ENCODE data around the gene ANXA11. TPM values are rescaled to one million over a fixed set of nuclear protein-coding genes. Genes with fewer than 3 reads are reported as not detected.

ANXA11 gene
- total RNA-seq, 2 donors from 2014 or later, result 68.2 to 71.9 TPM

DNA sequence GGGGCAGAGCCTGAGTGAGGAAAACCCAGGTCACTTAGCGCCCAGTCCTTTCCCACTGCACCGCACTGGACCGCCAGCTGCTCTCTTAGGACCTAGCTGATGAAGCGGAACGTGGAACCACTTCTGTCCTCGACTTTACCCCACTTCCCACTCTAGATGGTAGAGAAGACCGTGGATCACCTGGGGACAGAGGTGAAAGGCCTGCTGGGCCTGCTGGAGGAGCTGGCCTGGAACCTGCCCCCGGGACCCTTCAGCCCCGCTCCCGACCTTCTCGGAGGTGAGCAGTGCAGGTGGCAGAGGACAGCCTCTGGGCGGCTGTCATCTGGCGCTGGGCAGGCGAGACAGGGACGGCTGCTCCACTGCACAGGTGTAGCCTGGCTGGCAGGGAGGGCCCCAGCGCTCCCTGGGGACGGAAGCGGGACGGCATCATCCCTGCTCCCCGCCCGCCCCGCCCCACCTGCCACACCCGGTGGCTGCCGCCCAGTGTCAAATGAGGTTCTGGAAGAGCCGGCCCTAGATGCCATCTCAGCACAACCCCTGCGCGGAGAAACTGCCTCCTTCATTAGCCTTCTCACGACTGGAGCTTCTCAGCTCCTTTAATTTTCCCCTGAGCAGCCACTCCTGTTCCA lies 61.2 kb downstream of the ANXA11 start:
- intact Hi-C loops (cut with DNase I), result loop anchor here (5.0 kb wide), 1 partner anchor 78 kb away; no protein-coding TSS in a partner anchor
- H3K4me3 ChIP-seq, result no peak overlapping the region
- peaks cover 17% of the 10 kb centered on the region for H3K4me1 ChIP-seq
- no peaks in the 10 kb centered on the region for H3K9me3 ChIP-seq
- ATAC-seq, result peak; percentile 59
- H3K36me3 ChIP-seq (replicated peaks in 1 of 2; ENCODE audit: insufficient read depth in 1 of 2, low read depth in 2 of 2), result no peaks in the 10 kb centered on the region
- peaks cover 5 to 8% of the 10 kb centered on the region in 2 donors for H3K27me3 ChIP-seq
- DNase-seq, result peak; percentile 41 to 55 (median 46)
- 1 to 13% methylated on average over 11 to 28 of the region's 28 CpGs for WGBS, 2 donors
- TF ChIP-seq, protein P1, sequence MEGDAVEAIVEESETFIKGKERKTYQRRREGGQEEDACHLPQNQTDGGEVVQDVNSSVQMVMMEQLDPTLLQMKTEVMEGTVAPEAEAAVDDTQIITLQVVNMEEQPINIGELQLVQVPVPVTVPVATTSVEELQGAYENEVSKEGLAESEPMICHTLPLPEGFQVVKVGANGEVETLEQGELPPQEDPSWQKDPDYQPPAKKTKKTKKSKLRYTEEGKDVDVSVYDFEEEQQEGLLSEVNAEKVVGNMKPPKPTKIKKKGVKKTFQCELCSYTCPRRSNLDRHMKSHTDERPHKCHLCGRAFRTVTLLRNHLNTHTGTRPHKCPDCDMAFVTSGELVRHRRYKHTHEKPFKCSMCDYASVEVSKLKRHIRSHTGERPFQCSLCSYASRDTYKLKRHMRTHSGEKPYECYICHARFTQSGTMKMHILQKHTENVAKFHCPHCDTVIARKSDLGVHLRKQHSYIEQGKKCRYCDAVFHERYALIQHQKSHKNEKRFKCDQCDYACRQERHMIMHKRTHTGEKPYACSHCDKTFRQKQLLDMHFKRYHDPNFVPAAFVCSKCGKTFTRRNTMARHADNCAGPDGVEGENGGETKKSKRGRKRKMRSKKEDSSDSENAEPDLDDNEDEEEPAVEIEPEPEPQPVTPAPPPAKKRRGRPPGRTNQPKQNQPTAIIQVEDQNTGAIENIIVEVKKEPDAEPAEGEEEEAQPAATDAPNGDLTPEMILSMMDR (IDR thresholded peaks at IDR 0.05), result no peak
- no peak for TF ChIP-seq POLR2A (IDR thresholded peaks at IDR 0.05)
- H3K27ac ChIP-seq, result peak overlapping the region in 1 of 4 donors; percentile 37

DNA sequence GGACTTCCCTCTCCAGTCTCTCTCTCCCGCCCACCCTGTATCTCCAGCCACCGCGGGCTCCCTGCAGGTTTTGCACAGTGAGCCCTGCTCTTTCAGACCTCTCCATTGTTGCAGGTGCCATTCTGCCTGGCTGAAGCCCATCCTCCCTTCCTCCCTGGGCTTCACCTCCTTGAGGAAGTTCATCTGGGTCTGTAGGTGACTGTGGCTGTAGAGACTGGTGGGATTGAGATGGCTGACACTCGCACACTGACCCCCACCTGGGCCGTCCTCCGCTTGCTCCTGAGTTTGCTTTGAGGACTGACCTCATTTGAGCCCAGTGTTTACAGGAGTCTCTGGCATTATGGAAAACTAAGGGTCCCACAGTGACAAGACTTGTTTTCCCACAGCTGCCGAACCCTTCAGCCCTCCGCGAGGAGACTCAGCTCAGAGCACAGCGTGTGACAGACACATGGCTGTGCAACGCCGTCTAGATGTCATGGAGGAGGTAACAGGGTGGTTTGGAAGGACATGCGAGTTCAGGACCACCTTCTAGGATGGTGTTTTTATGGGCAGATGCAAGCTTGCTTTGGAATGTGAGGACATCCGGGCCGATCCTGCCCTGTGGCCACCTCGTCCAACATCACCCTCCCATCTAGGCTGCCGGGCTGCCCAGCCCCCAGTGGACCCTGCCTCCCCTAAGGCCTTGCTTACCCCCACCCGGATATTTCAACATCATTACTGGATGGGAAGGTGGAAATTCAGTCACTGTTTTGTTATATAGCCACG lies 63.5 kb downstream of the ANXA11 start:
- Histone ChIP-seq H3K4me1 (peaks cover 17% of the 10 kb centered on the region), H3K36me3 (replicated peaks in 1 of 2; ENCODE audit: insufficient read depth in 1 of 2, low read depth in 2 of 2) (no peaks in the 10 kb centered on the region), H3K9me3 (no peaks in the 10 kb centered on the region), H3K27ac (no peak overlapping the region), H3K4me3 (no peak overlapping the region), H3K27me3 (peaks cover 5 to 8% of the 10 kb centered on the region in 2 donors)
- DNase-seq (no peak), ATAC-seq (no peak)
- WGBS, 2 donors, result 26 to 30% methylated on average over 19 of the region's 19 CpGs
- intact Hi-C loops (cut with DNase I), result loop anchor here (5.0 kb wide), 1 partner anchor 80 kb away; no protein-coding TSS in a partner anchor
- TF ChIP-seq POLR2A (IDR thresholded peaks at IDR 0.05), result no peak
- TF ChIP-seq, protein P1 (IDR thresholded peaks at IDR 0.05), result no peak

DNA sequence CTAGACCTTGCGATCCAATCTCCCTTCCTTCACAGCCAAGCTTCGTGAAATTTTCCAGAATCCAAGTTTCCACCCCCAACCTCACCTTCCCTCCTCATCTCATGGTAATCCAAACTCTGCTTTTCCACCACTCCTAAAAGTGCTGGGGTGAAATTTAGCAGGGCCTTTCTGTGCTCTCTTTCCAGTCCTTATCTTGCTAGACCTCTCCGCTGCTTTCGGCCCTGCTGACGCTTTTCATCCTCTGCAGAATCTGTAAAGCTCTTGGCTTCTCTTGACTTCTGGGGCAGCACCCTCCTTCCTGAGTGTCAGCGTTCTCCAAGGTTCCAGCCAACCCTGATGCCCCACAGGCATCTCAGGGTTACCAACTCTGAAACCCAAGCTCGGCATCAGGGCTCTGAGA lies 65.1 kb downstream of the ANXA11 start:
- Histone ChIP-seq H3K9me3 (no peaks in the 10 kb centered on the region), H3K4me1 (peaks cover 17% of the 10 kb centered on the region), H3K27me3 (peaks cover 5 to 8% of the 10 kb centered on the region in 2 donors), H3K4me3 (no peak overlapping the region), H3K36me3 (replicated peaks in 1 of 2; ENCODE audit: insufficient read depth in 1 of 2, low read depth in 2 of 2) (no peaks in the 10 kb centered on the region), H3K27ac (no peak overlapping the region)
- no peak for DNase-seq
- ATAC-seq, result no peak
- TF ChIP-seq POLR2A (IDR thresholded peaks at IDR 0.05), result no peak
- TF ChIP-seq, protein P1 (IDR thresholded peaks at IDR 0.05), result no peak
- WGBS, 2 donors, result 72 to 74% methylated on average over 7 of the region's 7 CpGs
- intact Hi-C loops (cut with DNase I), result loop anchor here (5.0 kb wide), 1 partner anchor 82 kb away; no protein-coding TSS in a partner anchor

DNA sequence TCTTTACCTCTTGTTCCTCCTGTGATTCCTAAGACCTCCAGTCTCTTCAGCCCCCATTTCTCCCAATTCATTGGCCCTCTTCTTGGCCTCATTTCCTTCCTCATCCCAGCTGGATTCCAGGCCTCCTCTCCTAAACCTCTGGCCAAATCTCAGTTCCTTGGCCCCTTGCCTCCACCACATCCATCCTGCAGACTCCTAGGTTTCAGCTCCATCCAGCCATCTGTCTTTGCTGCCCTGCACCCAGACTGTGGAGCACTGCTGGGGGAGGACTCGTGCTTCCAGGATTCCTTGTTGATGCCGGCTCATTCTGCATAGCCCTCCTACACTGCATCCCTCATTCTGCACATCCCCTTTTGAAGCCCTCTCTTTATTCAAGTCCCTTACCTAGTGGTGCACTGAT lies 66.1 kb downstream of the ANXA11 start:
- WGBS, 2 donors, result 55 to 67% methylated on average over 2 of the region's 2 CpGs
- Histone ChIP-seq H3K4me3 (no peak overlapping the region), H3K27me3 (peaks cover 5 to 8% of the 10 kb centered on the region in 2 donors), H3K4me1 (peaks cover 9% of the 10 kb centered on the region), H3K36me3 (replicated peaks in 1 of 2; ENCODE audit: insufficient read depth in 1 of 2, low read depth in 2 of 2) (no peaks in the 10 kb centered on the region), H3K27ac (no peak overlapping the region), H3K9me3 (no peaks in the 10 kb centered on the region)
- ATAC-seq (no peak), DNase-seq (no peak)
- TF ChIP-seq POLR2A (IDR thresholded peaks at IDR 0.05), result no peak
- intact Hi-C loops (cut with DNase I), result no loop called here

DNA sequence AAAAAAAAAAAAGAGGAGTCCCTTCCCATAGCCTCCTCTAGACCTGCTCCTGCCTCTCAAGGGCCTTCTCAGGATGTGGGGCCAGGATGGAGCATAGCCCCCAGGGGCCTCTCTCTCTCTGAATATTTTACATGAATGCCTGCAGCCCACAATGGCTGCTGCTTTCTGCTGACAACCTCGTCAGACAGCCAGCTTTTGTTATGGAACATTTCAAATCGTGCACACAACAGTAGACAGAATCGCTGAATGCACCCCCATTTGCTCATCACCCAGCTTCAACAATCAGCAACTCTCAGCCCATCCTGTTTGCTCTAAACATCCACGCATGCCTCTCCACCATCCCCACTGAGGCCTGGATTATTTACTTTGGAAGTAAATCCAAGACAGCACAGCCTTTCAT lies 67.4 kb downstream of the ANXA11 start:
- H3K27ac ChIP-seq, result no peak overlapping the region
- no peak for TF ChIP-seq POLR2A (IDR thresholded peaks at IDR 0.05)
- intact Hi-C loops (cut with DNase I), result no loop called here
- peaks cover 5% of the 10 kb centered on the region for H3K4me1 ChIP-seq
- ATAC-seq (no peak), DNase-seq (no peak)
- H3K27me3 ChIP-seq, result peaks cover 5 to 8% of the 10 kb centered on the region in 2 donors
- no peak overlapping the region for H3K4me3 ChIP-seq
- no peaks in the 10 kb centered on the region for H3K36me3 ChIP-seq (replicated peaks in 1 of 2; ENCODE audit: insufficient read depth in 1 of 2, low read depth in 2 of 2)
- no peaks in the 10 kb centered on the region for H3K9me3 ChIP-seq
- WGBS, 2 donors, result 34 to 47% methylated on average over 4 of the region's 4 CpGs
